DMS53 (cell line): ENCODE measurements around the gene TTC39C.
"Not testable (repeated sequence)": the region's sequence is repeated elsewhere in the genome, so short reads cannot be mapped to it uniquely, and the experiment has no call there.

ENCODE experiments used
- DNase-seq: peaks from one replicate; lab custom pipeline; 2025; lab: John Stamatoyannopoulos, UW

Gene TTC39C

DNA sequence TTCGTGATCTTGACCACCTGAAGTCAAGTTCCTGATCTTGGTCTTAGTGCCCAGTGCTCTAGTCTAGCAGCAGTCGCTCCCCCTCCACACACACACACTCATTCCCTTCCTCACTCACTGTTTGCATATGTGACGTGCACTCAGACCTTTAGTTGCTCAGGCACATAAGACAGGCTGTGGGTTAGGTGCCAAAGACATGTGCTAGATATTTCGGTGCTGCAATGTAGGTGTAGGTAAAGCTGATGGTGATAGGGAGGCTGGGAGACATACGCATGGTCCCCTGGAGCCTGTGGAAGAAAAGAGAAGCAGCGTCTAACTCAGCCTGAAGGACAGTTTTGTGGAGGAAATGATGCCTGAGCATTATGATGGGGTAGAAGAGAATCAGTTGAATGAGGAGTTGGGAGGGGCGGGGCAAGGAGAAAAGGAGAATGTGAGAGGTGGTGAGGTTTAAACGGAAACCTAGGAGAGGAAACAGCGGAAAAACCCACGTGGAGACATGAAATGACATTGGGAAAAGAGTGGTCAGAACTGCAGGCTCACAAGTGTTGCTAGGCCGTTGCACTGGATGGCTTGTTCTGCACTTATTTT, 3.8 kb downstream of the TTC39C start:
- no peak for DNase-seq

DNA sequence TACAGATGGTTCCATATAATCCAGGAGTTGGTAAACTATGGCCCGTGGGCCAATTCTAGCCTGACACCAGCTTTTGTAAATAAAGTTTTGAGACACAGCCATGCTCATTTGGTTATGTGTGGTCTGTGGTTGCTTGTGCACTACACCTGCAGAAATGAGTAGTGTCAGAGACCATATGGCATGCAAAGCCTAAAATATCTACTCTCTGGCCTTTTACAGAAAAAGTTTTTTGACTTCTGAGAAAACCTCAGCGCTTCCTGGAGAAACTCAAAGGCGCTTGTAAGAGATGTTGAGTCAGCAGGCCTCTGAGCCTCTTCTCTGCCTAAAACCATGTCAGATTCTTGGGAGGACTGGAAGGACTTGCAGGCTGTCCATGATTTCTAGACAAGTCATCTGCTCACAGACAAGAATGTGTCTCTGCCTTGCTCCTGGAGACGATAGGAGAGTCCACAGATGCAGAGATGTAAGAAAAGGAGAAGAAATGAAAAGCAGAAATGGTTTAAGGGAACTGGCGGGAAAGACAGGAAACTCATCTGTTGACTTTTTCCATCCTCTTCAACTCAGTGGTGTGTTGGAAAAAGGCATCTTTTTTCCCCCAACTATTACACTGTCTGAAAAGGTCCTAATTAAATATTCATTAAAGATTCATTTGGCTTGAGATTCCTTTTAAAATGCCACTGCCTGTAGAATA, 5.2 kb downstream of the TTC39C start:
- no peak for DNase-seq

DNA sequence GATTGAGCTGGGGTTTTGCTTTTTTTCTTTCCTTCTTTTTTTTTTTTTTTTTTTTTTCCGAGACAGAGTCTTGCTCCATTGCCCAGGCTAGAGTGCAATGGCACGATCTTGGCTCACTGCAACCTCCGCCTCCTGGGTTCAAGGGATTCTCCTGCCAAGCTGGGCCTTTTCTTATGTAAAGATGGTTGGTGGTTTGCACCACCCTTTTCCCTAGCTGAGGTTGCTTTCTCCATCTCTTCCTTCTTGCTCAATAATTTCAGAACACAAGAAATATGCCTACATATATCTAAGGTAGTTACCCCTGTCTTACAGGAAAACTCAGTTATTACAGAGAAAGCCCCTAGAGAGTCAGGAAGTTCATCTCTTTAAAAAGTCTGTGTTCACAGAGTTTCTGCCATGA, 7.0 kb downstream of the TTC39C start:
- no peak for DNase-seq

DNA sequence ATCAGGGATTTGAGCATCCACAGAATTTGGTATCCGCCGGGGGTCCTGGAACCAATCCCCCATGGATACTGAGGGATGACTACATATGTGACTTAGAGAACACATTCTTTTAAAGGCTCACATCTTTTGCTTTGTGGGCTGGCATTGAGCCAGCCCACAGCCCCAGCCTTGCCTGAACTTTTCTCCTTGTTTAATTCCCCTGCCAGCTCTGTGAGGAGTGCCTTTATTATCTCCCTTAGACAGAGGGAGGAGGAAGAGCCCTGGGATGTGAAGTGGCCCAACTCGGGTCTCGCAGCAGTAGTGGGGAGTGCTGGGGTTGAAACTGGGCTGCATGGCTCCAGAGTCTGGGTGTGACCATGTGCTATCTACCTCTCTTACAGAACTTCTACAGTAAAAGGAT, 7.6 kb downstream of the TTC39C start:
- peak; percentile 56 for DNase-seq

DNA sequence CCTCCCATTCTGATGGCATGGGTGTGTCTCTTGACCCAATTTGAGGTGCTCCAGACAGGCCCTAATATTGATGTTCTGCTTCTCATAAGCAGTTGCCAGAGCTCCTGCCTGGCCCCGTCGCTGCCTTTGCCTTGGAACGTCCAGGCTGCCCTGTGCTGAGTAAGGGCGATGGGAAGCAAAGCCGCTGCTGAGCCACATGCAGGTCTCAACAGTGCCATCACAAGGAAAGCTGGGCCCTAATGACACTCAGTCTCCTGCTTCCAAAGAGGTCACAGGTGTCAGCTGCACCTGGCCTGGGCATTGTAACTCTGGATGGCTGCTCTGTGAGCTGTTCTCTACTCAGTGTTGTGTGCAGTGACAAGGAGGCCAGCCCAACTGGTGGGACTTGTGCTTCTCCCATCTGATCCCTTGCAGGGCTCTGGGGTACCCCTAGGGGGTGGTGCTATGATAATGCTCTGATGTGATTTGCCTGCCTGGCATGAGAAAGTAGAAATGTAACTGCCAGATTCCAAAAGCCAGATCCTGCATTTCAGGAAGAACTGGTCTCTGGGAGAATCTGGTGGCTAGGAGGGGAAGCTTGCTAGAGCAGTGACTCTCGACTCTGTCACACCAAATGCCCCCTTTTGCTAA, 8.7 kb downstream of the TTC39C start:
- peak; percentile 90 for DNase-seq

DNA sequence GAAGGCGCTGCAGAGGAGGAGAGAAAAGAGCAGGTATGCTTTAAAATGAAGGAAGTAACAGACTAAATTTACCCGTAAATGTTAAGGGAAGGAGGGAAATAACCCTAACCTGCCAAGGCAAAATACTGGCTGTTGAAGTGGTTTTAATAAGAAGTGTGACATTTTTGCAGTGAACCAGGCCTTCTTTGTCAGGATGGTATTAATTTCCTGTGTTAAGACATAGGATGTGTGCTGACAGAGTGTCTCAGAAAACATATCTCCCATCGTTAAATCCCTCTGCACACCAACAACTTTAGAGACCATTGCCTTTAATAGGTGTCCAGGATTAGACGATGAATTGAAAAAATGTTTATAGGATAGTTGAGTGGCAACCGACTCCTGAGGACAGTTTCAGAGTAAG, 9.9 kb downstream of the TTC39C start:
- no peak for DNase-seq

DNA sequence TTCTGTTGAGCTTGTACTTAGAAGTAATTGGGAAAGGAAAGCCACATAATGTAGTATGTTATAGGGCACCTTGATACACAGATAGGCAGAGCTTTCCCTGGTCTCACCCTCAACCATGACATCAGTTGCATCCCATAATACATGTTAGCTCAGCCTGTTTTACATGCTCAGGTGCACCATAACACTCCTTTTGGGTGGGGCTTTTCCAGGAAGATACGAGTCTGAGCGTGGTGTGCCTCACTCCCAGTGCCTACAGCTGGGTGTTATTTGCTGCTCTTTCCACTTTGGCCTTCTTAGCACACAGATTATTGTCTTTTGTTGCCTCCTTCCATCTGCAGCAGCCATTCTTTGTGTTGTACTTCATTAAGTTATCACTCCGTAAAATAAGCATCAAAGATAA, 11.9 kb downstream of the TTC39C start:
- DNase-seq, result no peak

DNA sequence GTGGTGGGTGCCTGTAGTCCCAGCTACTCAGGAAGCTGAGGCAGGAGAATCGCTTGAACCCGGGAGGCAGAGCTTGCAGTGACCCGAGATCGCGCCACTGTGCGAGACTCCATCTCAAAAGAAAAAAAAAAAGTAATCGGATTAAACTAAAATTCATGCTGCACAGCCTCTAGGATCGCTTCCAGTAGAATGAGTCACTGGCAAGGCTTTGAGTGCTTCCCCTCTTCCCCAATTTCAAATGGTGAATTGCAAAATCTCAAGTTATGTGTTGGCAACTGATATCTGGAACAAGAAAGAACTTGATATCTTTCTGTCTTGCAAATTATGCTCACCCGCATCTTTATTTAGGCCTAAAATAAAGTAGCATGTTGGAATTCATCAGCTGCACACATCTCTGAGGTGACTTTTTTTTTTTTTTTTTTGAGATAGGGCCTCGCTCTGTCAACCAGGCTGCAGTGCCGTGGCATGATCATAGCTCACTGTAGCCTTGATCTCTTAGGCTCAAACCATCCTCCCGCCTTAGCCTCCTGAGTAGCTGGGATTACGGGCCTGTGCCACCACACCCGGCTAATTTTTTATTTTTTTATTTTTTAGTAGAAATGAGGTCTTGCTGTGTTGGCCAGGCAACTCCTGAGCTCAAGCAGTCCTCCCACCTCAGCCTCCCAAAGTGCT, 12.7 kb downstream of the TTC39C start:
- DNase-seq, result no peak

DNA sequence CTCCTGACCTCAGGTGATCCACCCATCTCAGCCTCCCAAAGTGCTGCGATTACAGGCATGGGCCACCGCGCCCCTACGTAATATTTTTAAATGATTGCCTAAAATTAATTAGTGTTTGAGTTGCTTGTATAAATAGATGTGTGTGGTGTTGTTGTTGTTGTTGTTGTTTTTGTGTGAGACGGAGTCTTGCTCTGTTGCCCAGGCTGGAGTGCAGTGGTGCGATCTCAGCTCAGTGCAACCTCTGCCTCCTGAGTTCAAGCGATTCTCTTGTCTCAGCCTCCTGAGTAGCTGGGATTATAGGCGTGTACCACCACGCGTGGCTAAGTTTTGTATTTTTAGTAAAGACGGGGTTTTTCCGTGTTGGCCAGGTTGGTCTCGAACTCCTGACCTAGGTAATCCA, 14.4 kb downstream of the TTC39C start:
- not testable (repeated sequence) for DNase-seq

DNA sequence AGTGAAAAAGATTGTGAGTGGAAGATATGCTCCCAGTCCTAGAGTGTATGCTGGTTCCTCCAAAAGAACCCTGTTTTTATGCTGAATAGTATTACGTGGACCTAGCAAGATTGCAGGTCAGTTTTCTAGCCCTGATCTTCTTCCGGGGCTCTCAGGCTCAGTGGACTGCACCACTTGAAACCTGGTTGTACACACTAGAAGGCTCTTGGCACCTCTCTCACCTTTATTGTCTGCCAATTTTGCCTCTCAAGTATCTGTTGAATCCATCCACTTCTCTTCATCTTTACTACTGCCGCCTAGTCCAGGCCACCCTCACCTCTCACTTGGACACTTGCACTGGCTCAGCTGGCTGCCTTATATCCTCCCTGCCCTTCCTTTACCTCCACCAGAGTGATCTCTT, 16.8 kb downstream of the TTC39C start:
- DNase-seq, result peak; percentile 79

DNA sequence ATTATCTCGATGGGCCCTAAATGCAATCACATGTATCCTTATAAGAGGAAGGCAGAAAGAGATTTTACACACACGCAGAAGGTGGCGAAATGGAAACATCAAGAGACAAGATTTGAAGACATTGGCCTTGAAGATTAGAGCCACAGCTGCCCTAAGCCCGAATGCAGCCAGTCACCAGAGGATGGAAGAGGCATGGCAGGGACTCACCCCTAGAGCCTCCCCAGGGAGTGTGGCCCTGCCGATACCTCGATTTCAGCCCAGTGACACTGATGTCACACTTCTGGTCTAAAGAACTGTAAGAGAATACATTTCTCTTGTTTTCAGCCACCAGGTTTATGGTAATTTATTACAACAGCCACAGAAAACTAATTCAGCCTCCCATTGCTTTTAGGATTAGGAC, 17.4 kb downstream of the TTC39C start:
- DNase-seq, result no peak

DNA sequence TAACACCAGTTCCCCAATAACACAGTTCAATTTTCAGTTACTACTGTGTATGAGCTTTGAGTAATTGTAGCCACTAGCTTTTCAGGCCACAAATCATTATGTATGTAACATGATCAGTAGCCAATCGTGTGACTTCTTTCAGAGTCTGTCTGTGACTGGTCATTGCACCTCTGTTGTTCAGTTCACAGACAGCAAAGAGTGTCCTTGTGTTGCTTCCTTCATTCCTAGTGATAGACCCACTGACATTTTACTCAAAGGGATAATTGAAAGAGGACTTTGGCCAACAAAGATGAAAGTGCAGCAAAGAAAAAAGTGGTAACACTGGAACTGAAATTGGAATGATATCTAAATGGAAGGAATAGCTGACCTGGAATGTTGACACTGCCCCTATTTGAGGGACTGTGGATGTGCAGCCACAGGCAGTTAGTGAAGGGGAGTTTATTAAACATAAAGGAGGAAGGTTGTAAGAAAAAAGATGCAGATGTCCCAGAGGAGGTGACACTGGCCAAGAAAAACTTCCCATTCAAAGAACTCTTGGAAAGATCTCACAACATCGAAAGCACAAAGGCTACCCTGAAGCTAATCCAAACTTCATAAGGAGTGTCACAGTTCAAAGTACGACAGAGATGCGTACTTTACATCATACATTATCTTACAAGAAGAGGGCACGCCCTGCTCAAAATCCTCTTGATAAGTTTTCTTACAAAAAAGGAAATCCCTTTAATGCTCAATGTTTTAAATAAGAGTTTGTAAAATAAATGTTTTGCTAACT, 19.3 kb downstream of the TTC39C start:
- no peak for DNase-seq

DNA sequence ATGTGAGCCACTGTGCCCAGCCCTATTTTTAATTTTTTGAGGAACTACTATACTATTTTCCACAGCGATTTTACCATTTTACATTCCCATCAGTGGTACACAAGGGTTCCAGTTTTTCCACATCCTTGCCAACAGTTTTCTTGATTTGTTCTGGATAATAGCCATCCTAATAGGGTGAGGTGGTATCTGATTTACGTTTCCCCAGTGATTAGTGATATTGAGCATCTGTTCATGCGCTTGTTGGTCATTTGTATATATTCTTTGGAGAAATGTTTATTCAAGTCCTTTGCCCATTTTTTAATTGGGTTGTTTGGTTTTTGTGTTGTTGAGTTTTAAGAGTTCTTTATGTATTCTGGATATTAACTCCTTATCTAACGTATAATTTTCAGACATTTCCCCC, 20.8 kb downstream of the TTC39C start:
- DNase-seq, result no peak

DNA sequence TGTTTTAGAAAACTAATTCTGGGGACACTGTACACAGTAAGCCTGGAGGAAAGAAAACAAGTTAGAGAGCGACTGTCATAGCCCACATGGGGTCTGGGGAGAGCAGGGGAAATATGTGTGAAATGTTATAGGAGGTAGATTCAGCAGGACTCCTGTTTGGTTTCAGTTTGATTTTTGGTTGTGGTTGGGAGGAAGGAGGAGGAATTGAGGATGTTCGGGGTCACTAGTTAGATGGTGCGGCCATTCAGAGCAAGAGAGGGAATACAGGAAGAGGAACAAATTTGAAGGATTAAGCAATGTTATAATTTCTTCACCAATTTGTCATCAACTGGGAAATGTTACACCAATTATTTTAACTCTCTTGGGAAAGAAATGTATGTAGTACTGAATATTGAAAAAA, 25.1 kb downstream of the TTC39C start:
- no peak for DNase-seq

DNA sequence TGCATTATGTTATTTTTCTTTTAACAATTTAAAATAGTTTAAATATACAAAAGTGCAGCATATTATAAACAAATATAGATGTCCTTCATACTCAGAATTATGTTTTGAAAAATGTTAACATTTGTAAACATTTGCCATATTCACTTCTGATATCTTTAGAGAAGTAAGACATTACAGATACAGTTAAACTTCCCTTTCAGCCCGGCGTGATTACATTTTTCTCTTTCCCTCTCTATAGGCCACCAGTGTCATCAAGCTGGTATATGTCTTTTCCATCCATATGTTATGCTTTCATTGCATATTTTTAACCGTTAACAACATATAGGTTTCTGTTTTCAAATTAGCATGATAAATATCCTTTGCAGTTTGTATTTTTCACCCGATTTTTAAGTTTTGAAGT, 27.1 kb downstream of the TTC39C start:
- no peak for DNase-seq

DNA sequence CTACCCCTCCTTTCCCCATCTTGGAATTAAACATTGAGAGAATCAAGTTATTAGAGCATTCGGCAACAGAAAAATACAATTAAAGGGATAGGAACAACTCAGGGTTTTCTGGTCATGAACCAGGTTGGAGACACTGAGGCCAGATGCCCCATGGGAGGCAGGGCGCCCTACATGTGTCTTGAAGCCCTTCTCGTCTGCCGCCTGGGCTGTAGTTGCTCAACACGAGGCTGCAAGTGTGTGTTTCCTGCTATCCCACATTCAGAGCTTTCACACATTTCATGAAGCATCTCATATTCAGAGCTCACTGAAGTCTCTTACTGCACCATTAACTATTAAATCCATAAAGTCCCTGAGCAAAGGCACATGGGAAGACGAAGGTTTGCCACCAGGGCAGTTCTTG, 28.8 kb downstream of the TTC39C start:
- DNase-seq, result no peak

DNA sequence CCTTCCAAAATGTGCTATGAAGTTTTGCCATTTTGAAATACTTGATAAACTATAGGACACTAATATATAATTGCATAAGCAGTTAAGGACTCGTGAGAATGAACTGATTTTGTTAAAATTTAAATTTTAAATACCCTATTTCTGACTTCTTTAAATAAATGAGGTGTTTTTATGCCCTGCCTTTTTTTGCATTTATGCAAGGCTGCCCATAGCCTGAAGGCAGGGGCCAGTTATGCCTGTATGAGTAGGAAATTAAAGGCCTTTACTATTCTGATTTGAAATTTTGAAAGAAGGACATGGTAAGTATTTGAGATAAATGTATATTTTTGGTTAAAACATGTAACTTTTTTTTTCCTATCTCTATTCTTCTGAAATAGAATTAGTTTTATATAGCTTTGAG, 33.7 kb downstream of the TTC39C start:
- DNase-seq, result no peak

DNA sequence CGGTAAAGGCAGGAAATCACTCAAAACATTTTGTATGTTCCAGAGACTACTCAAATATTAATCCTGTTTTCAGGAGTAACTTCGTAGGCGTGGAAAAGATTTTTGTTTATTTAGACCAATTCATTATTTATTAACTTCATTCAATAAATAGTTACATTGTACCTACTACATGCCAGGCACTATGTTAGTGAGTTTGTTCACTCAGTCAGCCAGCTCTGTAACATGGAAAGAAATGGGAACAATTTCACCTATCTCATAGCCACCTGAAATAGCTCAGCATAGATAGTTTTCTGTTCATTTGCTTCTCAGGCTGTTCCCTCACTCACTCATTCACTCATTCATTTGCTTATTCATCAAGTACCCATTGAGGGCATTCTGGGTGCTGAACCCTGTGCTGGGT, 34.6 kb downstream of the TTC39C start:
- peak; percentile 7 for DNase-seq

DNA sequence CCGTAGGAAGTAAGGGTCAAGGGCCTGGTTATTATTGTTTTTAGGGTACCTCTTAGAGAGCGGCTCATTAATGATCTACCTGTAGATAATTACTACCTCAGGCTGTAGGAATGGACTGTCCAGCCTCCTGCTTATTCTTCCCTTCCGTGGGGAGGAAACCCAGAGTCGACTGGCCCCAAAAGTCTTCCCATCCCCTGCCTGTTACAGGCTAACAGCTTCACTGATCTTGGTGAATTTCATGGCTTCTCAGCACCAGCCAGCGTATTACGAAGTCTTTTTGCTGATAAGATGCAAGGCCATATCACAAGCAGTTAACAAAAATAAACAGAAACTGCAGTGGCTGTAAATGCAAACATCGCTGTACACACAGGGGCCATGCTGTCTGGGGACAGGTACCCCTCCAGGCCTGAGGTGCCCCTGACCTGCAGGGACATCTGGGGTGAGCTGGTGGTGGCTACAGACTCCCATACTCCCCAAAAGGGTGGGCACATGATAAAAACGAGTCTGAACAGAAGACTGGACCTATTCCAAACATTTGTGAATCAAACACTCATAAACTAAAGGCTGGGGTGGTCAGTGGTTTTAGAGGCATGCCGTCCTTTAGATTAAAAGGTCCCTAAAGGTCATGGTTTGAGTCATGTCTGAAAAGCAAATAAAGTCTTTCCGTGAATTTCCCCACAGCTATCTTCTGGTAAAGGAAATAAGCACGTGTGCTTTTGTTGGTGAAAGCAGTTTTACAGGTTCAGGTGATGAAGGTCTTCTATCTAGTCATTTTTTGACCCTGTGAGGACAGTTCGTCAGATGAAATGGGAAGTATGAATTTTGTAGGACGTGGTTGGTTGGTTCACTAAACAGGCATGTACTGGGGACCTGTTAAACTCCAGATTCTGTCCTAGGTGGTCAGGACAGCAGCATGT, 36.7 kb downstream of the TTC39C start:
- DNase-seq, result peak; percentile 87

DNA sequence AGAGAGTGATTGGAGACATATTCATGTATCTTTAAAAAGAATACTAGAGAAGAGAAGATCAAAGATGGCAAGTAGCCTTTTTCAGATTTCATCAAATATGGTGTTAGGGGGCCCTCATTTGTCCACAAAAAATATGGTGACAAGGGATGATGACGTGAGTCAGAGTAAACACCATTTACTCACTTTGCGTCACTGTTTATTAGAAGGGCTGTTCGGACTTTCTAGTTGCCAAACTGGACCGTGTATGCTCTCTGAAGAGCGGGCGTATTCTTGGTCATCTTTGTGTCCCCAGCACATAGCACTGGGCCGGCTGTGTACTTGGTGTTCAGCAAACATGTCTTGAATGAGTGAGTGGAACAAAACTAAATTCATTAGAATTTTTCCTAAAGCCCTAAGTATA, 37.5 kb downstream of the TTC39C start:
- peak; percentile 91 for DNase-seq

DNA sequence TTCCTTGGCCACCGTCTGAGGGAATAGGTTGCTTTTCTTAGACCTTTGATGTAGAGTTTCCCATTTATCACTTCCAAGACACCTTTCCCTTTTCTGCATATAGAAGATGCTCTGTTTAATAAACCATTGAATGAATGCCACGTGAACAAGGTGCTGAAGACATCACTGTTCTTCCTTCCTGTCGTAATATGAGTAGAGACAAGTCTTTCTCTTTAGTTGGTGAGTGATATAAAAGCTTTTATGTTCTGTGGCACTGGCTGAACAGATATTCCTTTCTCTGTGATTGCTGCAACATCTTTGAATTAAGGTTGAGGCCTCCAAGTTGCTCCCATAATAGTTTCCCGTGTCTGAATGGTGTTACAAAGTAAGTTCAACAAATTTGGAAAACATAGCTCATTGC, 38.7 kb downstream of the TTC39C start:
- DNase-seq, result no peak
